ENCODE results near the gene FH. TPM values are rescaled to one million over a fixed set of nuclear protein-coding genes. Genes with fewer than 3 reads are reported as not detected.

Gene FH
- total RNA-seq, 1 donor from 2014 or later, result 56.0 TPM

DNA sequence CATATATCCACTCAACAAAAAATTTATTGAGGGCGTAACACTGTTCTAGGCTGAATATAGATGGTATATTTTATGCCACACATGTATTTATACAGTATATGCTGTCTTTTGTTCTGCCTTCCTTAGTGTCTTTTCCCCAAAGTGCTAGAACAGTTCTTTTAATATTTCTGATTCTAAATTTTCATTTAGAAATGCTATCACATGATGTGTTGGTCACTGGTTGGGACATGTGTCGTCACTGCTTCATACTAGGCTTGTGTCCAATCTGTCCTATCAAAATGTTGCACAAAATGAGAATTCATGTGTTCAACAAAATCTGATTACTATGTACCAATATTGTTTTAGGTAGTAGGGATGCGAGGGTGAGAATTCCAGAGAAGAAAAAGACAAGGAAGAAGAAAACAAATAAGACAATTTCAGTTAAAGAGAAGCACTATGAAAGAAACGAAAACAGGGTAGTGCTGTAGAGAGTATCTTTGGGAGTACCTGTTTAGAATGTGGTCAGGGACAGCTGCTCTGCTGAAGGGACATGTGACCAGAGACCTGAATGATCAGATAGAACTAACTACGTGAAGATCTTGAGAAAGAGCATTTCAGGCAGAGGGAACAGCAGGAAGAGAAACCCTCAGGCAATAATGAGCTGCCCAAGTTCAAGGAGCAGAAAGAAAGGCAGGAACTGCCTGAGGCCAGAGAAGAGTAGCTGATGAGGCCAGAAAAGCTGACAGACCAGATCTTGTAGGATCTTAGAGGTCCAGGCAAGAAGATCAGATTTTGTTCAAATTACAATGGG, 14.0 kb upstream of the FH start:
- Mint-ChIP-seq H3K9me3 (peaks cover 6% of the 10 kb centered on the region), H3K4me3 (peak overlapping the region; percentile 91), H3K27me3 (no peaks in the 10 kb centered on the region), H3K27ac (peak overlapping the region; percentile 84), H3K36me3 (ENCODE audit: low read depth) (peaks cover 40% of the 10 kb centered on the region), H3K4me1 (peaks cover 63% of the 10 kb centered on the region)
- ATAC-seq (ENCODE audit: low read depth) (no peak), DNase-seq (no peak)
- intact Hi-C loops (cut with micrococcal nuclease), result loop anchor here (1.0 to 10.0 kb wide), 5 partner anchors 9 to 1751 kb away; no protein-coding TSS in a partner anchor
- TF ChIP-seq, protein P1, sequence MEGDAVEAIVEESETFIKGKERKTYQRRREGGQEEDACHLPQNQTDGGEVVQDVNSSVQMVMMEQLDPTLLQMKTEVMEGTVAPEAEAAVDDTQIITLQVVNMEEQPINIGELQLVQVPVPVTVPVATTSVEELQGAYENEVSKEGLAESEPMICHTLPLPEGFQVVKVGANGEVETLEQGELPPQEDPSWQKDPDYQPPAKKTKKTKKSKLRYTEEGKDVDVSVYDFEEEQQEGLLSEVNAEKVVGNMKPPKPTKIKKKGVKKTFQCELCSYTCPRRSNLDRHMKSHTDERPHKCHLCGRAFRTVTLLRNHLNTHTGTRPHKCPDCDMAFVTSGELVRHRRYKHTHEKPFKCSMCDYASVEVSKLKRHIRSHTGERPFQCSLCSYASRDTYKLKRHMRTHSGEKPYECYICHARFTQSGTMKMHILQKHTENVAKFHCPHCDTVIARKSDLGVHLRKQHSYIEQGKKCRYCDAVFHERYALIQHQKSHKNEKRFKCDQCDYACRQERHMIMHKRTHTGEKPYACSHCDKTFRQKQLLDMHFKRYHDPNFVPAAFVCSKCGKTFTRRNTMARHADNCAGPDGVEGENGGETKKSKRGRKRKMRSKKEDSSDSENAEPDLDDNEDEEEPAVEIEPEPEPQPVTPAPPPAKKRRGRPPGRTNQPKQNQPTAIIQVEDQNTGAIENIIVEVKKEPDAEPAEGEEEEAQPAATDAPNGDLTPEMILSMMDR (IDR thresholded peaks at IDR 0.05), result no peak
- ChIA-PET CTCF (interaction anchor here (1.1 to 1.7 kb wide), 8 partner anchors 11 to 101 kb away, joined by 3 to 12 read pairs (median 4); no protein-coding TSS in a partner anchor), POLR2A (interaction anchor here (0.5 to 9.2 kb wide), 13 partner anchors 14 to 107 kb away, joined by 3 to 157 read pairs (median 7); partner anchors contain the start of genes CHML and OPN3)

DNA sequence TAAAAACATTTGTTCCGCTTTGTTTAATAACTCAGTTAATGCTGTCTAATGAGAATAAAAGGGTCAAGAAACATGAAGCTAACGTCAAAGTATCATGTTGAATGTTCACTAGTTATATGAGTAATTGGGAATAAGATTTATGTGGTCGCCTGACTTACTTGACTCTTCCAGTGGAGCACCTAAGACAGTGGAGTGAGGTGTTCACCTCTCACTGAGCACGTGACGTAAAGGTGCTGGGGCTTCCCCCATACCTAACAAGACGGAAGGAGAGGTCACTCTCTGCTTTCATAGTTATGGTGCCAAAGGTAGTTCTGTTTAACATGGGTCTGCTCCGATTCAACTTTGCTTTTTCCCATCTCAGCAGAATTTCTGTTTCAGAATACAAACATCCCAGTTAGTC, 13.3 kb upstream of the FH start:
- Mint-ChIP-seq H3K4me3 (peak overlapping the region; percentile 91), H3K4me1 (peaks cover 56% of the 10 kb centered on the region), H3K27me3 (no peaks in the 10 kb centered on the region), H3K36me3 (ENCODE audit: low read depth) (peaks cover 34% of the 10 kb centered on the region), H3K9me3 (peaks cover 6% of the 10 kb centered on the region), H3K27ac (peak overlapping the region; percentile 84)
- TF ChIP-seq, protein P1 (IDR thresholded peaks at IDR 0.05), result no peak
- DNase-seq (peak; percentile 45), ATAC-seq (ENCODE audit: low read depth) (peak; percentile 67)
- POLR2A ChIA-PET, result interaction anchor here (0.5 to 9.2 kb wide), 13 partner anchors 8 to 108 kb away, joined by 3 to 157 read pairs (median 6); partner anchors contain the start of genes CHML, FH and OPN3
- CTCF ChIA-PET, result interaction anchor here (1.2 to 1.7 kb wide), 8 partner anchors 12 to 101 kb away, joined by 3 to 12 read pairs (median 4); no protein-coding TSS in a partner anchor
- intact Hi-C loops (cut with micrococcal nuclease), result loop anchor here (1.0 to 10.0 kb wide), 6 partner anchors 9 to 1752 kb away; no protein-coding TSS in a partner anchor

DNA sequence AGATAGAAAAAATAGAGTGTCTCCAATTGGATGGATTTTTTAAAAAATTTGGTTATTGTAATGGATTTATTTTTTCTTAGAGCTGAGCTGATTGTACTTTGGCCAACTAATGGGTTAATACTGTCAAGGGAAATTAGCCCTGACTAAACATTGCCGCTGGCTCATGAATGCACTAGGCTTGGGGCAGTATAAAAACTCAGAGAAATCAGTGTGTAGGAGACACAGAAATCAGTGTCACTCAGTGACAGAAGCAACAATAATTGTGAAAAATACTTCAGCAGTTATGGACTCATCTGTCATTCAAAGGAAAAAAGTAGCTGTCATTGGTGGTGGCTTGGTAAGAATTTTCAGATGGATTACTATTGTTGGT, 12.6 kb upstream of the FH start, which contains the start of gene KMO:
Gene KMO, plus strand, starts transcription at position 217 of the 370 bp plus-strand sequence. Its CDS starts 67 bp downstream, at position 284.
- CTCF ChIA-PET, result interaction anchor here (1.0 to 1.7 kb wide), 8 partner anchors 12 to 302 kb away, joined by 3 to 12 read pairs (median 4); no protein-coding TSS in a partner anchor
- no peak for DNase-seq
- POLR2A ChIA-PET, result interaction anchor here (0.6 to 9.2 kb wide), 13 partner anchors 9 to 108 kb away, joined by 3 to 157 read pairs (median 6); partner anchors contain the start of genes CHML, FH and OPN3
- intact Hi-C loops (cut with micrococcal nuclease), result loop anchor here (1.0 to 10.0 kb wide), 5 partner anchors 20 to 1753 kb away; no protein-coding TSS in a partner anchor
- peak; percentile 56 for ATAC-seq (ENCODE audit: low read depth)
- H3K36me3 Mint-ChIP-seq (ENCODE audit: low read depth), result peaks cover 27% of the 10 kb centered on the region
- H3K4me3 Mint-ChIP-seq, result peak within 1 kb of the TSS; percentile 91
- peak within 1 kb of the TSS; percentile 98 for H3K27ac Mint-ChIP-seq
- no peaks in the 10 kb centered on the region for H3K27me3 Mint-ChIP-seq
- peaks cover 50% of the 10 kb centered on the region for H3K4me1 Mint-ChIP-seq
- peaks cover 4% of the 10 kb centered on the region for H3K9me3 Mint-ChIP-seq
- TF ChIP-seq, protein P1 (IDR thresholded peaks at IDR 0.05), result no peak

DNA sequence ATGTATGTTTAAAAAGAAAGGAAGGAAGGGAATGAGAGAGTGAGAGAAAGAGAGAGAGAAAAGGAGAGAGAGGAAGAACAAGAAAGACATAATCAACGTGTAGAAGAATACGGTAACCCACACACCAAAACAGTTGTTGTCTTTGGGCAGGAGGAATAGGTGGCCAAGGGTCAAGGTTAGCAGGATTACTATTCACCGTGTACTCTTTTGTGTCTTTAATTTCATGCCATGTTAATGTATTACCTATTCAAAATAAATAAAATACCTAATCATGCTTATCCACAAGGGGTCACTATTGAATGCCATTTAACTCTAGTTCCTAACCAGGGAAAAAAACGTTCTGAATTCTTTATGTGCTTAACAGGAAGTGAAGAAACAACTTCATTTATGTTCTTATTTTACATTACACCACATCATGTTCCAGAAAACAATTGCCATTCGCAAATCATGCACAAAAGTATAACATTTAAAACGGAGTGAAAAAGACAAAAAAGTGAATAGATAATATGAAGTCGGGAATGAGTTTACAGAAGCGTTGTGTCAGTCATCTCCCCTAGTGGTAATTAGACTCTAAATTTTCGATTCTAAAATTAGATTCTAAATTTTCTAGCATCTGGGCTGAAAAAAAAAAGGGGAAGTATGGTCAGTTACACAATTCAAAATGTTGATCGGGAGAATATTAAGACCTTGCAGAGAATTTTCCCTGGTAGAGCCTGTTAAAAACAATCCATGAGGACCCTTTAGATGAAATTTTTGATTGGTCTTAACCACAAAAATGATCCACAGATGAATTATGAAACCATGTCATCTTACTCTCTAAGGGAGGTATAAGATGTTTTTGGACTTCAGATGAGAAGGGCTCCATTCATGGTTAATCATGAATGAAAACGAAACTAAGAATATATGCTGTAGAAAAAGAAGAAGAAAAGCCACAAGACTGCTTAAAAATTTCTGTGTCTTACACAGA, 11.9 kb upstream of the FH start:
- H3K9me3 Mint-ChIP-seq, result no peaks in the 10 kb centered on the region
- CTCF ChIA-PET, result interaction anchor here (0.7 to 2.0 kb wide), 15 partner anchors 13 to 303 kb away, joined by 3 to 12 read pairs (median 4); no protein-coding TSS in a partner anchor
- DNase-seq (no peak), ATAC-seq (ENCODE audit: low read depth) (peak; percentile 66)
- intact Hi-C loops (cut with micrococcal nuclease), result loop anchor here (1.0 to 10.0 kb wide), 16 partner anchors 12 to 1753 kb away; partner anchors contain the start of genes CHML, FH and OPN3
- peaks cover 43% of the 10 kb centered on the region for H3K4me1 Mint-ChIP-seq
- peak overlapping the region; percentile 98 for H3K27ac Mint-ChIP-seq
- H3K27me3 Mint-ChIP-seq, result no peaks in the 10 kb centered on the region
- peak overlapping the region; percentile 91 for H3K4me3 Mint-ChIP-seq
- peaks cover 20% of the 10 kb centered on the region for H3K36me3 Mint-ChIP-seq (ENCODE audit: low read depth)
- POLR2A ChIA-PET, result interaction anchor here (0.9 to 9.2 kb wide), 11 partner anchors 10 to 109 kb away, joined by 3 to 157 read pairs (median 6); partner anchors contain the start of genes CHML, FH and OPN3
- TF ChIP-seq, protein P1 (IDR thresholded peaks at IDR 0.05), result no peak

Data from activated B cell treated with CpG ODN at 0.5 μM for 24 hours (primary cell).